Measurements from ENCODE around the gene ASB13.

The ASB13 gene

GRCh38 chr10:5645944-5646617 is 20.3 kb downstream of the ASB13 start (continued):
- TF ChIP-seq ZNF837 (tag by site-specific recombination; IDR thresholded peaks at IDR 0.05) (no peak), ZNF518A (tag by site-specific recombination; conservative IDR thresholded peaks at IDR 0.05; ENCODE audit: low read depth) (no peak), ZNF404 (tag by site-specific recombination; IDR thresholded peaks at IDR 0.05) (no peak), ZNF423 (tag by site-specific recombination; IDR thresholded peaks at IDR 0.05) (no peak), KLF1 (tag by site-specific recombination; IDR thresholded peaks at IDR 0.05) (no peak), ZFP37 (tag by site-specific recombination; IDR thresholded peaks at IDR 0.05) (no peak), BCL11A (tag by site-specific recombination; IDR thresholded peaks at IDR 0.05; ENCODE audit: low read depth) (no peak), SP3 (tag by site-specific recombination; IDR thresholded peaks at IDR 0.05) (no peak), KLF16 (tag by site-specific recombination; IDR thresholded peaks at IDR 0.05) (no peak), ZFHX2 (tag by site-specific recombination; conservative IDR thresholded peaks at IDR 0.05) (no peak)

- no peaks in the 10 kb centered on the region for H3K4me1 ChIP-seq (ENCODE audit: control insufficient read depth, insufficient read depth, low read length)
- no peak overlapping the region for H3K27ac ChIP-seq (ENCODE audit: extremely low read depth, low read depth, low read length)
- TF ChIP-seq ZNF266 (tag by site-specific recombination; IDR thresholded peaks at IDR 0.05; ENCODE audit: low read depth) (no peak), ZNF146 (tag by site-specific recombination; IDR thresholded peaks at IDR 0.05) (no peak), SP2 (tag by site-specific recombination; IDR thresholded peaks at IDR 0.05) (no peak), ZNF311 (tag by site-specific recombination; IDR thresholded peaks at IDR 0.05; ENCODE audit: borderline replicate concordance) (no peak), YY1 (tag by site-specific recombination; IDR thresholded peaks at IDR 0.05) (no peak), ZNF571 (tag by site-specific recombination; IDR thresholded peaks at IDR 0.05) (no peak), ZSCAN16 (tag by site-specific recombination; IDR thresholded peaks at IDR 0.05) (no peak), ZEB2 (tag by site-specific recombination; IDR thresholded peaks at IDR 0.05) (no peak), ZNF174 (tag by site-specific recombination; IDR thresholded peaks at IDR 0.05) (no peak), ZBTB17 (tag by site-specific recombination; IDR thresholded peaks at IDR 0.05) (no peak), ZNF596 (tag by site-specific recombination; IDR thresholded peaks at IDR 0.05) (no peak), ZNF112 (tag by site-specific recombination; IDR thresholded peaks at IDR 0.05) (no peak), ZNF335 (tag by site-specific recombination; conservative IDR thresholded peaks at IDR 0.05) (no peak)
- TF ChIP-seq, protein P1, sequence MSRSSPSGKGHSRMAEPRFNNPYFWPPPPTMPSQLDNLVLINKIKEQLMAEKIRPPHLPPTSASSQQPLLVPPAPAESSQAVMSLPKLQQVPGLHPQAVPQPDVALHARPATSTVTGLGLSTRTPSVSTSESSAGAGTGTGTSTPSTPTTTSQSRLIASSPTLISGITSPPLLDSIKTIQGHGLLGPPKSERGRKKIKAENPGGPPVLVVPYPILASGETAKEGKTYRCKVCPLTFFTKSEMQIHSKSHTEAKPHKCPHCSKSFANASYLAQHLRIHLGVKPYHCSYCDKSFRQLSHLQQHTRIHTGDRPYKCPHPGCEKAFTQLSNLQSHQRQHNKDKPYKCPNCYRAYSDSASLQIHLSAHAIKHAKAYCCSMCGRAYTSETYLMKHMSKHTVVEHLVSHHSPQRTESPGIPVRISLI (tag by site-specific recombination; IDR thresholded peaks at IDR 0.05) = no peak
- H3K4me3 ChIP-seq (ENCODE audit: low read depth, low read length) = no peak overlapping the region
- ChIA-PET CTCF (no interaction called here), POLR2A (no interaction called here)
- H3K36me3 ChIP-seq (ENCODE audit: control insufficient read depth in 2 of 2, insufficient read depth in 1 of 2, low read length in 2 of 2) = peaks cover 9 to 25% of the 10 kb centered on the region in 2 experiments; a peak in 2 of 3 replicates
- H3K9me3 ChIP-seq (ENCODE audit: control insufficient read depth, insufficient read depth, low read depth, low read length) = no peaks in the 10 kb centered on the region
These were observed 21.0 kb downstream of the ASB13 start for GRCh38 chr10:5645375-5645774.

Data from HEK293 (cell line).